Stimulated activated CD8-positive, alpha-beta memory T cell treated with anti-CD3 and anti-CD28 coated beads, Interleukin-12 subunit alpha, Interleukin-12 subunit beta, amount 100 ng/mL, for 4 hours (primary cell): ENCODE results near the gene PCDHGB5.
"Not testable (repeated sequence)": the region's sequence is repeated elsewhere in the genome, so short reads cannot be mapped to it uniquely, and the experiment has no call there.

Experiments used
- DNase-seq: peaks from one replicate; pipeline ENCODE4 v3.0.0-alpha.2; 2020; ENCODE audit warnings: low read depth

PCDHGB5 gene

DNA sequence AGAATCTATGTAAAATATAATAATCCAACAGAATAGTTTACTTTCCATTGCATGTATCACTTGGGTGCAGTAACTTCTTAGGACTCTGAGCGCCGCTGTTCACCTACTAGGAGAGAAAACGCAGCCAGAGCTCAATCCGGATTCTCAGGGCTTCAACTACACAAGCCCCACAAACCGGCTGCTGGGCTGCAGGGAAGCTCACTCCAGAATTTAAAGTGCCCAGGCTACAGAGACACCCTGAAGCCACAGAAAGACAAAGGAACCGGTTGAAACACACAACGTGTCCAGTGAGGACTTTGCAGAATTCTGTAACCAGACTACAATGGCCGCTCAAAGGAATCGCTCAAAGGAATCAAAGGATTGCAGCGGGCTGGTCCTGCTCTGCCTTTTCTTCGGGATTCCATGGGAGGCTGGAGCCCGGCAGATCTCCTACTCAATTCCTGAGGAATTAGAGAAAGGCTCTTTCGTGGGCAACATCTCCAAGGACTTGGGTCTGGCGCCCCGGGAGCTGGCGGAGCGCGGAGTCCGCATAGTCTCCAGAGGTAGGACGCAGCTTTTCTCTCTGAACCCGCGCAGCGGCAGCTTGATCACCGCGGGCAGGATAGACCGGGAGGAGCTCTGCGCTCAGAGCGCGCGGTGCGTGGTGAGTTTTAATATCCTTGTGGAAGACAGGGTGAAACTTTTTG lies 15.2 kb downstream of the PCDHGB5 start, which contains the start of gene PCDHGA10:
PCDHGA10 (plus strand) TSS at position 134 of the 686 bp plus-strand sequence; CDS start at position 323, 189 bp downstream.
- no peak for DNase-seq

- DNase-seq = no peak
Observed at GRCh38 chr5:141413540-141414069, 15.9 kb downstream of the PCDHGB5 start.

GRCh38 chr5:141414548-141415274 lies 17.0 kb downstream of the PCDHGB5 start:
- not testable (repeated sequence) for DNase-seq

- not testable (repeated sequence) for DNase-seq
Observed at GRCh38 chr5:141415275-141415618, 17.5 kb downstream of the PCDHGB5 start.

GRCh38 chr5:141417494-141418172 lies 19.9 kb downstream of the PCDHGB5 start, which contains the start of gene PCDHGB7:
Gene PCDHGB7, plus strand, starts transcription at chr5:141417677. Its CDS starts 183 bp downstream, at chr5:141417860.
- DNase-seq = not testable (repeated sequence)

- DNase-seq = no peak
Observed at GRCh38 chr5:141419074-141419880, 21.5 kb downstream of the PCDHGB5 start.

DNA sequence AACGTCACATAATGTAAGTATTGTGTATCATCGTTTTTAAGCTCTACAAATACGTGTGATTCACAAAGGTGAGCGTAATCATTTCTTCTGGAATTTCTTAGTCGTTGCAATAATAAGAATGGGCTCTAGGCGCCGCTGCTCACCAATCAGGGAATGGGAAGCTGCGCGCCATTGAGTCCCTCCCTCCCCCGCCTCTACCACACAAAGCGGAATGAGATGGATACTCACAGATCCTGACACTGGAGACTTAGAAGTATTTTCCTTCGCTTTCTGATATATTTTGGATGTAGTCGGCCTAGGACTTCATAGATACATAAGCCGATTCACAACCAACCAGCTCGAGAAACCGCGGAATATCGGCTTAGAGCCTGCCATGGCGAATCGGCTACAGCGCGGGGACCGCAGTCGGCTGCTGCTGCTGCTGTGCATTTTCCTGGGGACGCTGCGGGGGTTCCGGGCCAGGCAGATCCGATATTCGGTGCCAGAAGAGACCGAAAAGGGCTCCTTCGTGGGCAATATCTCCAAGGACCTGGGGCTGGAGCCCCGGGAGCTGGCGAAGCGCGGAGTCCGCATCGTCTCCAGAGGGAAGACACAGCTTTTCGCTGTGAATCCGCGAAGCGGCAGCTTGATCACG lies 23.2 kb downstream of the PCDHGB5 start, which contains the start of gene PCDHGA11:
PCDHGA11 (plus strand) TSS at position 197 of the 634 bp plus-strand sequence; CDS start at position 374, 177 bp downstream.
- no peak for DNase-seq

- DNase-seq = no peak
Observed at GRCh38 chr5:141421489-141421855, 23.7 kb downstream of the PCDHGB5 start.

DNA sequence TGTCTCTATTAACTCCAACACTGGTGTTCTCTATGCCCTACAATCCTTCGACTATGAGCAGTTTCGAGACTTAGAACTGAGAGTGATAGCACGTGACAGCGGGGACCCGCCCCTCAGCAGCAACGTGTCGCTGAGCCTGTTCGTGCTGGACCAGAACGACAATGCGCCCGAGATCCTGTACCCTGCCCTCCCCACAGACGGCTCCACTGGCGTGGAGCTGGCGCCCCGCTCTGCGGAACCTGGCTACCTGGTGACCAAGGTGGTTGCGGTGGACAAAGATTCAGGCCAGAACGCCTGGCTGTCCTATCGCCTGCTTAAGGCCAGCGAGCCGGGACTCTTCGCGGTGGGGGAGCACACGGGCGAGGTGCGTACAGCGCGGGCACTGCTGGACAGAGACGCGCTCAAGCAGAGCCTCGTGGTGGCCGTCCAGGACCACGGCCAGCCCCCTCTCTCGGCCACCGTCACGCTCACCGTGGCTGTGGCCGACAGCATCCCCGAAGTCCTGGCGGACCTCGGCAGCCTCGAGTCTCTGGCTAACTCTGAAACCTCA lies 25.1 kb downstream of the PCDHGB5 start:
- no peak for DNase-seq

DNA sequence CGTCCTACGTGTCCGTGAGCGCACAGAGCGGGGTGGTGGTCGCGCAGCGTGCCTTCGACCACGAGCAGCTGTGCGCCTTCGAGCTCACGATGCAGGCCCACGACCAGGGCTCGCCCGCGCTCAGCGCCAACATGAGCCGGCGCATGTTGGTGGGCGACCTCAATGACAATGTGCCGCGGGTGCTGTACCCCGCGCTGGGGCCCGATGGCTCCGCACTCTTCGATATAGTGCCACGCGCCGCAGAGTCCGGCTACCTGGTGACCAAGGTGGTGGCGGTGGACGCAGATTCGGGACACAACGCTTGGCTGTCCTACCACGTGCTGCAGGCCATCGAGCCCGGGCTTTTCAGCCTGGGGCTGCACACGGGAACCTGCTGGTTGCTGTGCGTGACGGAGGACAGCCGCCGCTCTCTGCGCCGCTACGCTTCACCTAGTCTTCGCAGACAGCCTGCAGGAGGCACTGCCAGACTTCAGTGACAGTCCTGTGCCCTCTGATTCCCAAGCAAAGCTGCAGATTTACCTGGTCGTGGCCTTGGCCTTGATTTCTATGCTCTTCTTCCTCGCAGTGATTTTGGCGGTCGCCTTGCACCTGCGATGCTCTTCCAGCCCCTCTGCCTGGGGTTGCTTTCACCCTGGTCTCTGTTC lies 30.2 kb downstream of the PCDHGB5 start:
- DNase-seq = no peak

DNA sequence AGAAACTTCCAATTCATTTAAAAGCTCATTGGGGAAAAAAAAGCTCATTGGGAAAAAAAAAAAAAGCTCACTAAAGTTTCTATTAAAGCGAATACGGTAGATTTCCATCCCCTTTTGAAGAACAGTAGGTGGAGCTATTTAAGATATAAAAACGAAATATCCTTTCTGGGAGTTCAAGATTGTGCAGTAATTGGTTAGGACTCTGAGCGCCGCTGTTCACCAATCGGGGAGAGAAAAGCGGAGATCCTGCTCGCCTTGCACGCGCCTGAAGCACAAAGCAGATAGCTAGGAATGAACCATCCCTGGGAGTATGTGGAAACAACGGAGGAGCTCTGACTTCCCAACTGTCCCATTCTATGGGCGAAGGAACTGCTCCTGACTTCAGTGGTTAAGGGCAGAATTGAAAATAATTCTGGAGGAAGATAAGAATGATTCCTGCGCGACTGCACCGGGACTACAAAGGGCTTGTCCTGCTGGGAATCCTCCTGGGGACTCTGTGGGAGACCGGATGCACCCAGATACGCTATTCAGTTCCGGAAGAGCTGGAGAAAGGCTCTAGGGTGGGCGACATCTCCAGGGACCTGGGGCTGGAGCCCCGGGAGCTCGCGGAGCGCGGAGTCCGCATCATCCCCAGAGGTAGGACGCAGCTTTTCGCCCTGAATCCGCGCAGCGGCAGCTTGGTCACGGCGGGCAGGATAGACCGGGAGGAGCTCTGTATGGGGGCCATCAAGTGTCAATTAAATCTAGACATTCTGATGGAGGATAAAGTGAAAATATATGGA lies 32.8 kb downstream of the PCDHGB5 start, which contains the start of gene PCDHGA12:
PCDHGA12 (plus strand) TSS at position 176 of the 782 bp plus-strand sequence; CDS start at position 429, 253 bp downstream.
- no peak for DNase-seq

DNA sequence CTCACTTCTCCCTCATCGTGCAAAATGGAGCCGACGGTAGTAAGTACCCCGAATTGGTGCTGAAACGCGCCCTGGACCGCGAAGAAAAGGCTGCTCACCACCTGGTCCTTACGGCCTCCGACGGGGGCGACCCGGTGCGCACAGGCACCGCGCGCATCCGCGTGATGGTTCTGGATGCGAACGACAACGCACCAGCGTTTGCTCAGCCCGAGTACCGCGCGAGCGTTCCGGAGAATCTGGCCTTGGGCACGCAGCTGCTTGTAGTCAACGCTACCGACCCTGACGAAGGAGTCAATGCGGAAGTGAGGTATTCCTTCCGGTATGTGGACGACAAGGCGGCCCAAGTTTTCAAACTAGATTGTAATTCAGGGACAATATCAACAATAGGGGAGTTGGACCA lies 33.5 kb downstream of the PCDHGB5 start:
- no peak for DNase-seq

GRCh38 chr5:141432308-141432707 lies 34.6 kb downstream of the PCDHGB5 start:
- not testable (repeated sequence) for DNase-seq

DNA sequence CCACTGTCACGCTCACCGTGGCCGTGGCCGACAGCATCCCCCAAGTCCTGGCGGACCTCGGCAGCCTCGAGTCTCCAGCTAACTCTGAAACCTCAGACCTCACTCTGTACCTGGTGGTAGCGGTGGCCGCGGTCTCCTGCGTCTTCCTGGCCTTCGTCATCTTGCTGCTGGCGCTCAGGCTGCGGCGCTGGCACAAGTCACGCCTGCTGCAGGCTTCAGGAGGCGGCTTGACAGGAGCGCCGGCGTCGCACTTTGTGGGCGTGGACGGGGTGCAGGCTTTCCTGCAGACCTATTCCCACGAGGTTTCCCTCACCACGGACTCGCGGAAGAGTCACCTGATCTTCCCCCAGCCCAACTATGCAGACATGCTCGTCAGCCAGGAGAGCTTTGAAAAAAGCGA lies 35.0 kb downstream of the PCDHGB5 start:
- DNase-seq = not testable (repeated sequence)

- DNase-seq = no peak
Observed at GRCh38 chr5:141434006-141434405, 36.3 kb downstream of the PCDHGB5 start.

DNA sequence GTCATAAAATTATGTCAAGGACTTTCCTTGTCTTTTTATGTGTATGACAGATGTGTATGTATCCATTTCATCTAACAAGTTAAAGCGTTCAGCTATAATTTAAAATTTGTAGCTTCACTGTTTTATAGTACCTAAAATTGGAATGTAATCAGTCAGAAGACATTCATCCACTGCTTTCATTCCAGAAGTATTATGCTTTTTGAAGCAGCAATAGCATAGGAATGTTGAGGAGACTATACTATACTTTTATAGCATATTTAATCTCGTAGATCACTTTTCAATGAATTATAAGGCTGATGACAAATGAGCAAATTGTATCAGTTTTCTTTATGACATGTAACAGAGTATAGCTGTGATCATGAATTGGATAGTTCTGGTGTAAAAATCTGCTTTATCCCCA lies 39.5 kb downstream of the PCDHGB5 start:
- no peak for DNase-seq

DNA sequence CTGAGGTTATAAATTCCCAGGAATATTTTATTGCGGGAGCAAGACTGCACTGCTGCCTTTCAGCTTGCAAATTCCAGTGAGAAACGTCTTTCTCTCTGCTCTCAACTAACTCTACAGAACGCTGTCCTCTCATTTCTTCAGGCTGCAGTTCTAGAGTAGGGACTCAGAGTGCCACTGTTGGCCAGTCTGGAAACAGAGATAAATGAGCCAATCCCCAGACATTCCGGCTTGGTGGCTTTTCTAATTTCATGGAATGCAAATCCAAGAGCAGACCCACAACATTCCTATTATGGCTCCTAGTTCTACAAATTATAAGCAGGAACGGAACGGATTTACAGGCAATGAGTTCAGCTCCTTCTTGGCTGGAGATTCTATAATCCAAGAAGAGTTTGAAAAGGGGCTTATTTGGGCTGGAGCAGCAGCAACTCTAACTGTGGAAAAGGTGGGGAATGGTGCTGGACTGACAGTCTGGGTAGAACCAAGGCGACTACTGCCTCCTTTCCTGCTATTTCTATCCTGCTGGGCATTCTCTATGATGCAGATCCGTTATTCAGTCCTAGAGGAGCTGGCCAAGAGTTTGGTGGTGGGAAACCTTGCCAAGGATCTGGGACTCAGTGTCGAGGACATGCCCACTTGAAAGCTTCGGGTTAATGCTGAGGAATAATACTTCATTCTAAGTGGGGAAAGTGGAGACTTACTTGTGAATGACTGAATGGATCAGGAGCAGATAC lies 41.8 kb downstream of the PCDHGB5 start:
- DNase-seq = no peak

DNA sequence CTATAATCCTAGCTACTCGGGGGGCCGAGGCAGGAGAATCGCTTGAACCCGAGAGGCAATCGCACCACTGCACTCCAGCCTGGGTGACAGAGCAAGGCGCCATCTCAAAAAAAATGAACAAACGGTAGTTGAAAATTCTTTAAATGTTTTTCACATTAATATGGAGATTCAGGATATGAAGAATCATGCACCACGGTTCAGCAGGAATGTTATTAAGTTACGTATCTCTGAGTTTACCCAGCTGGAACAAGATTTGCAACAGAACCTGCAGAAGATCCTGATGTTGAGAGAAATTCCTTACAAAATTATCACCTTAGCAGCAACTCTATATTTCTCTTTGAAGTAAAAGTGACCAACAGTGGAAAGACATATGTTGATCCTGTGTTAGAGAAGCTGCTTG lies 42.6 kb downstream of the PCDHGB5 start:
- DNase-seq = no peak
